CD4-positive, alpha-beta T cell treated with Interleukin-1 beta for 1 hour (primary cell): ENCODE measurements around the gene SETD3.

Experiments
- DNase-seq, 2 donors: peaks; one replicate each; pipeline ENCODE4 v3.0.0-alpha.2; 2020 to 2022

SETD3 gene

GRCh38 chr14:99389174-99389826 is 91.4 kb downstream of the SETD3 start:
- DNase-seq, result peak; percentile 4 to 28

GRCh38 chr14:99388286-99388685 is 92.4 kb downstream of the SETD3 start:
- DNase-seq, result no peak

- peak in 1 of 2 donors; percentile 13 for DNase-seq
These were observed 92.8 kb downstream of the SETD3 start for GRCh38 chr14:99387880-99388279.

- no peak for DNase-seq
These were observed 95.9 kb downstream of the SETD3 start for GRCh38 chr14:99384450-99385417.

GRCh38 chr14:99383472-99384449 is 96.9 kb downstream of the SETD3 start:
- DNase-seq, result no peak

GRCh38 chr14:99382781-99383471 is 97.7 kb downstream of the SETD3 start:
- DNase-seq, result no peak

- DNase-seq, result no peak
These were observed 98.6 kb downstream of the SETD3 start for GRCh38 chr14:99382071-99382470.

GRCh38 chr14:99381688-99382060 is 99.0 kb downstream of the SETD3 start:
- DNase-seq, result no peak

- DNase-seq, result no peak
These were observed 99.5 kb downstream of the SETD3 start for GRCh38 chr14:99380991-99381687.

GRCh38 chr14:99380402-99380801 is 100.3 kb downstream of the SETD3 start:
- DNase-seq, result no peak

- DNase-seq, result no peak
These were observed 101.9 kb downstream of the SETD3 start for GRCh38 chr14:99378782-99379214.

- no peak for DNase-seq
These were observed 102.7 kb downstream of the SETD3 start for GRCh38 chr14:99377951-99378350.

GRCh38 chr14:99374964-99375363 is 105.7 kb downstream of the SETD3 start:
- DNase-seq, result no peak

GRCh38 chr14:99363616-99364290 is 116.9 kb downstream of the SETD3 start:
- no peak for DNase-seq

- no peak for DNase-seq
These were observed 117.6 kb downstream of the SETD3 start for GRCh38 chr14:99363051-99363450.

GRCh38 chr14:99361596-99362215 is 119.0 kb downstream of the SETD3 start:
- no peak for DNase-seq

GRCh38 chr14:99360774-99361595 is 119.7 kb downstream of the SETD3 start:
- no peak for DNase-seq

GRCh38 chr14:99359906-99360305 is 120.8 kb downstream of the SETD3 start:
- DNase-seq, result no peak

- no peak for DNase-seq
These were observed 122.7 kb downstream of the SETD3 start for GRCh38 chr14:99357916-99358390.
